Esophagus squamous epithelium (tissue), 5 donors: Measurements from ENCODE around the gene NUP98. TPM values are rescaled to one million over a fixed set of nuclear protein-coding genes. Genes with fewer than 3 reads are reported as not detected.
A peak's percentile ranks its signal among the peaks of the same experiment; 100 is the strongest.

Source experiments
- DNase-seq: peaks from one replicate; lab custom pipeline; 2025; lab: John Stamatoyannopoulos, UW
- H3K27ac ChIP-seq, 4 donors: fragments of 200-600 bp; sonication (generic); one replicate each; pipeline ENCODE4 v1.5.1; 2016 to 2019; ENCODE audit warnings: mild to moderate bottlenecking in 1 of 4
- H3K27me3 ChIP-seq, 4 donors: fragments of 200-600 bp; sonication (generic); 1 replicate in 3 of 4; 2 replicates in 1 of 4; pipeline versions ENCODE4 v1.5.1 to v1.6.0; 2017 to 2021; ENCODE audit warnings: antibody characterized with exemption in 1 of 4
- H3K36me3 ChIP-seq, 3 donors: fragments of 200-600 bp; sonication (generic); one replicate each; pipeline ENCODE4 v1.5.1; 2016 to 2019
- H3K4me1 ChIP-seq, 3 donors: fragments of 200-600 bp; sonication (generic); one replicate each; pipeline ENCODE4 v1.5.1; 2017 to 2019
- H3K4me3 ChIP-seq, 4 donors: fragments of 200-600 bp; sonication (generic); 1 replicate in 3 of 4; 2 replicates in 1 of 4; pipeline ENCODE4 v1.5.1; 2016 to 2019; ENCODE audit warnings: mild to moderate bottlenecking in 2 of 4, moderate library complexity in 1 of 4
- H3K9me3 ChIP-seq, 3 donors: fragments of 200-600 bp; sonication (generic); one replicate each; pipeline ENCODE4 v1.5.1; 2016 to 2019
- CTCF ChIP-seq, 6 experiments: fragments of 450-650 bp in 4 of 6; fragments of 200-600 bp in 2 of 6; sonication (generic) in 2 of 6; IDR thresholded peaks; one replicate each; pipeline ENCODE4 v1.5.1; 2016 to 2019; ENCODE audit warnings: antibody characterized with exemption in 6 of 6, mild to moderate bottlenecking in 4 of 6, moderate library complexity in 4 of 6
- POLR2A ChIP-seq, 4 donors: fragments of 450-650 bp; IDR thresholded peaks; one replicate each; pipeline ENCODE4 v1.6.1; 2017; ENCODE audit warnings: antibody characterized with exemption in 4 of 4, mild to moderate bottlenecking in 4 of 4, moderate library complexity in 3 of 4
- WGBS, 2 donors: methylation state at CpG; one replicate each; pipeline ENCODE4 v1.1.5; 2018; 5-methylcytosine and 5-hydroxymethylcytosine counted together
- intact Hi-C: fragments of 100-400 bp; cut with DNase I; formaldehyde crosslinking; loops from one replicate; pipeline ENCODE4 v1.15.0; 2022
- total RNA-seq, 4 donors: library from RNA; depleted of rRNA; stranded (reverse); fragments of >200 nt; gene quantifications; one replicate each; pipeline ENCODE4 v1.1.0, GENCODE V29; 2016
- donor health status: DM: yes; HTN: yes; CAD: no.

Gene NUP98
- 100 to 1,000 TPM in 1 of 4 donors, 10 to 100 TPM in 3; 54.2 to 110 (median 79.2) TPM for total RNA-seq

DNA sequence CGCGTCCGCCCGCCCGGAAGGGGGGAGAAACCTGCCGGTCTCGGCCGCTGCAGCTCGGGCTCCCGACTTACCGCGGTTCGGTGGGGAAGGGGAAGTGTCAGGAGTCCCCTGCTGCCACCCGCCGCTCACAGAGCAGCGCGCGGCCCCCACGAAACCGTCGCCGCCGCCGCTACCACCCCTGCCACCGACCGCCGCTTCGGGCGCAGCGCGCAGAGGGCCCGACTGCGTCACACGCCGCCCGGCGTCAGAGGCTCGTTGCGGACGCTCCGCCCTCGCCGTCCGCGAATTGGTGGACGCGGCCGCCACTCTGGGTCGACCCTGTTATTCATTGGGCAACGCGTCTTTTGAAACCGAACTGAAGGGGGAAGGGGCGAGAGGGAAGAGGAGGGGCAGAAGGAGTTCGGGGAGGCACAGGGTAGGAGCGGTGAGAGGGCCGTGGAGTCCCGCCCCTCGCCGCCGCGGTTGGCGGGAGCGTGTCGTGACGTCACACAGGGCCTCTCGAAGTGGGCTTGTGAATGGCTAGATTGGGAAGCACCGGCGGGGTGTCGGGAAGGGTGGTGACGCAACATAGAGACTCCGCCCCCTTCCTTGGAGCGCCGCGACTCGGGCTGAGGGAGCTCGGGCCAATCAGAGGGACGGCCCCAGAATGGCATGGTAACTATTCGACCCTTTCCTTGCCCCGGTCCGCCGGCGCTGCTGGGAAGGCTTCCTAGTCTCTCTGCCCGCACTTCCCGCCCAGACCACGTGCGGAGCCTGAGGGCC, at the start of gene NUP98:
TSS of gene NUP98 (minus strand) at position 226 of the 762 bp plus-strand sequence. CDS start 15,437 bp downstream, outside the sequence.
- TF ChIP-seq CTCF (IDR thresholded peaks at IDR 0.05) (peak in 1 of 6 experiments; percentile 3), POLR2A (IDR thresholded peaks at IDR 0.05) (peak in 3 of 4 donors; percentile 98 to 100 (median 100))
- peak within 1 kb of the TSS; percentile 85 to 99 (median 94) for H3K4me3 ChIP-seq
- peaks cover 3 to 24% (median 6%) of the 10 kb centered on the region in 3 donors for H3K36me3 ChIP-seq
- peak; percentile 98 for DNase-seq
- intact Hi-C loops = no loop called here
- peaks cover 20 to 40% (median 28%) of the 10 kb centered on the region in 3 donors for H3K4me1 ChIP-seq
- no peaks in the 10 kb centered on the region for H3K27me3 ChIP-seq
- WGBS, 2 donors = 0% methylated on average over 9 to 14 of the region's 86 CpGs
- no peaks in the 10 kb centered on the region for H3K9me3 ChIP-seq
- peak within 1 kb of the TSS; percentile 98 to 100 (median 99) for H3K27ac ChIP-seq

DNA sequence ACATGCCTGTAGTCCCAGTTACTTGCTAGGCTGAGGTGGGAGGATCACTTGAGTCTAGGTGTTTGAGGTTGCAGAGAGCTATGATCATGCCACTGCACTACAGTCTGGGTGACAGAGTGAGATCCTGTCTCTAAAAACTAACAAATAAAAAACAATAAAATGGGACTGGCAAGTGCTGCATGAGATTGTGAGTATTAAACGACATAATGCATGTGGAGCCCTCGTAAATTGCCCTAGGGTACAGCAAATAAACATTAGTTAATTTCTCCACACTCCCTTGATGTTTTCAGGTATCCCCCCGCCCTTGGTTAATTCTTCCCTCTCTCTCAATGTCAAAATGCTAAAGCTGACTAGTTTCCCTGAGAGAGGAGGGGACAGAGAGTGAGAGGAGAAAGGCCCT, 48.3 kb upstream of the NUP98 start:
- intact Hi-C loops = no loop called here
- 82 to 83% methylated on average over 3 of the region's 3 CpGs for WGBS, 2 donors

GRCh38 chr11:3845246-3845645, 47.9 kb upstream of the NUP98 start:
- intact Hi-C loops = no loop called here
- no peak for DNase-seq
- Histone ChIP-seq H3K27me3 (no peaks in the 10 kb centered on the region), H3K27ac (no peak overlapping the region), H3K36me3 (no peaks in the 10 kb centered on the region), H3K9me3 (no peaks in the 10 kb centered on the region), H3K4me3 (no peak overlapping the region), H3K4me1 (peaks cover 0 to 38% (median 0%) of the 10 kb centered on the region in 3 donors)
- TF ChIP-seq POLR2A (IDR thresholded peaks at IDR 0.05) (no peak), CTCF (IDR thresholded peaks at IDR 0.05) (no peak)
- 69 to 100% methylated on average over 1 of the region's 1 CpG for WGBS, 2 donors

More for the DNA sequence above, 48.3 kb upstream of the NUP98 start:
- DNase-seq = no peak
- no peaks in the 10 kb centered on the region for H3K9me3 ChIP-seq
- no peaks in the 10 kb centered on the region for H3K36me3 ChIP-seq
- peaks cover 0 to 38% (median 0%) of the 10 kb centered on the region in 3 donors for H3K4me1 ChIP-seq
- H3K27me3 ChIP-seq = no peaks in the 10 kb centered on the region
- TF ChIP-seq POLR2A (IDR thresholded peaks at IDR 0.05) = no peak
- TF ChIP-seq CTCF (IDR thresholded peaks at IDR 0.05) = no peak
- no peak overlapping the region for H3K27ac ChIP-seq
- no peak overlapping the region for H3K4me3 ChIP-seq

GRCh38 chr11:3843326-3843725, 46.0 kb upstream of the NUP98 start:
- no peaks in the 10 kb centered on the region for H3K27me3 ChIP-seq
- no peak for TF ChIP-seq CTCF (IDR thresholded peaks at IDR 0.05)
- no peak for TF ChIP-seq POLR2A (IDR thresholded peaks at IDR 0.05)
- no peak overlapping the region for H3K27ac ChIP-seq
- intact Hi-C loops = no loop called here
- no peak overlapping the region for H3K4me3 ChIP-seq
- no peaks in the 10 kb centered on the region for H3K36me3 ChIP-seq
- H3K4me1 ChIP-seq = peaks cover 8 to 43% (median 14%) of the 10 kb centered on the region in 3 donors
- DNase-seq = no peak
- 90 to 92% methylated on average over 3 of the region's 3 CpGs for WGBS, 2 donors
- no peaks in the 10 kb centered on the region for H3K9me3 ChIP-seq
